GM19025 (cell line): ENCODE data around the gene FYN.

Source experiments
- ATAC-seq: cut with Tn5 transposase; IDR thresholded peaks from one replicate; pipeline ENCODE4 v1.9.1; 2021; ENCODE audit warnings: mild to moderate bottlenecking, low read depth, moderate library complexity; ENCODE audit not compliant: unreplicated experiment

FYN gene

GRCh38 chr6:111738156-111738555 lies 135.1 kb downstream of the FYN start:
- no peak for ATAC-seq

GRCh38 chr6:111737065-111737521 lies 136.2 kb downstream of the FYN start:
- ATAC-seq, result no peak

- no peak for ATAC-seq
Measured at GRCh38 chr6:111736005-111736608, 137.1 kb downstream of the FYN start.

- no peak for ATAC-seq
Measured at GRCh38 chr6:111734068-111735061, 138.9 kb downstream of the FYN start.

- ATAC-seq, result no peak
Measured at GRCh38 chr6:111732390-111732789, 140.9 kb downstream of the FYN start.

GRCh38 chr6:111731456-111732195 lies 141.6 kb downstream of the FYN start:
- ATAC-seq, result no peak

GRCh38 chr6:111730864-111731263 lies 142.4 kb downstream of the FYN start:
- no peak for ATAC-seq

- ATAC-seq, result no peak
Measured at GRCh38 chr6:111727802-111728201, 145.4 kb downstream of the FYN start.

GRCh38 chr6:111727041-111727440 lies 146.2 kb downstream of the FYN start:
- no peak for ATAC-seq

GRCh38 chr6:111725446-111726112 lies 147.7 kb downstream of the FYN start:
- ATAC-seq, result no peak

GRCh38 chr6:111724505-111724904 lies 148.7 kb downstream of the FYN start:
- ATAC-seq, result peak; percentile 96

- peak; percentile 26 for ATAC-seq
Measured at GRCh38 chr6:111724039-111724438, 149.2 kb downstream of the FYN start.

GRCh38 chr6:111723412-111723970 lies 149.8 kb downstream of the FYN start:
- ATAC-seq, result no peak

- ATAC-seq, result no peak
Measured at GRCh38 chr6:111722179-111722731, 151.0 kb downstream of the FYN start.

- ATAC-seq, result no peak
Measured at GRCh38 chr6:111721753-111722154, 151.5 kb downstream of the FYN start.

GRCh38 chr6:111720931-111721496 lies 152.2 kb downstream of the FYN start:
- ATAC-seq, result no peak

GRCh38 chr6:111718990-111719389 lies 154.3 kb downstream of the FYN start:
- no peak for ATAC-seq

GRCh38 chr6:111718326-111718725 lies 154.9 kb downstream of the FYN start:
- no peak for ATAC-seq

GRCh38 chr6:111717621-111718020 lies 155.6 kb downstream of the FYN start:
- ATAC-seq, result no peak
